SK-N-SH (cell line): Measurements from ENCODE around the gene LRR1. TPM values are rescaled to one million over a fixed set of nuclear protein-coding genes. Genes with fewer than 3 reads are reported as not detected.
"Not testable (repeated sequence)": the region's sequence is repeated elsewhere in the genome, so short reads cannot be mapped to it uniquely, and the experiment has no call there.

ENCODE experiments used
- CTCF ChIA-PET: fragments of 300-600, 350-600 bp; formaldehyde crosslinking; extraction: SDS; loops from one replicate; lab custom pipeline; 2021; lab: Yijun Ruan, JAX
- POLR2A ChIA-PET: fragments of 350-600 bp; sonication (Branson Sonifier 250); formaldehyde crosslinking; extraction: SDS; loops from one replicate; lab custom pipeline; 2020; ENCODE audit warnings: antibody characterized with exemption, inconsistent platforms; lab: Yijun Ruan, JAX
- DNase-seq: peaks from one replicate; pipeline ENCODE4 v3.0.0; 2012
- H2AFZ ChIP-seq: fragments of 200-600 bp; sonication (generic); 2 replicates; pipeline ENCODE4 v1.8.1; 2016; ENCODE audit warnings: antibody characterized with exemption, mild to moderate bottlenecking, low read depth
- H3F3A ChIP-seq: fragments of 200-600 bp; sonication (generic); replicated peaks from 2 replicates; pipeline ENCODE3; 2016; ENCODE audit warnings: antibody characterized with exemption, mild to moderate bottlenecking; ENCODE audit not compliant: insufficient read depth
- H3K27ac ChIP-seq, 2 experiments: fragments of 200-500 bp in 1 of 2; fragments of 200-600 bp in 1 of 2; sonication (Bioruptor generic) in 1 of 2; sonication (generic), shearing (Covaris generic) in 1 of 2; 2 replicates each; pipeline versions ENCODE4 v1.5.1 to v1.6.1; 2014 to 2016; ENCODE audit warnings: low read depth in 2 of 2, inconsistent platforms in 1 of 2, low read length in 1 of 2, mild to moderate bottlenecking in 1 of 2, mixed read lengths in 1 of 2
- H3K27me3 ChIP-seq: fragments of 200-600 bp; sonication (generic), shearing (Covaris generic); 2 replicates; pipeline ENCODE4 v1.6.1; 2016; ENCODE audit warnings: mixed run types; ENCODE audit not compliant: insufficient read depth
- H3K36me3 ChIP-seq, 2 experiments: fragments of 200-500 bp in 1 of 2; fragments of 200-600 bp in 1 of 2; sonication (Bioruptor generic) in 1 of 2; sonication (generic) in 1 of 2; replicated peaks in 1 of 2; 2 replicates each; pipeline versions ENCODE3 to v1.5.1; 2014 to 2016; ENCODE audit warnings: low read length in 1 of 2, mild to moderate bottlenecking in 1 of 2; ENCODE audit not compliant: insufficient read depth in 2 of 2, control insufficient read depth in 1 of 2
- H3K4me1 ChIP-seq, 2 experiments: fragments of 200-500 bp in 1 of 2; fragments of 200-600 bp in 1 of 2; sonication (Bioruptor generic) in 1 of 2; sonication (generic), shearing (Covaris generic) in 1 of 2; 2 replicates each; pipeline versions ENCODE4 v1.5.1 to v1.6.1; 2014 to 2016; ENCODE audit warnings: low read depth in 1 of 2, low read length in 1 of 2, mixed run types in 1 of 2; ENCODE audit not compliant: insufficient read depth in 2 of 2, control insufficient read depth in 1 of 2
- H3K4me2 ChIP-seq: fragments of 200-600 bp; sonication (generic), shearing (Covaris generic); 2 replicates; pipeline ENCODE4 v1.6.1; 2017; ENCODE audit warnings: mixed run types
- H3K4me3 ChIP-seq, 2 experiments: fragments of 200-500 bp in 1 of 2; fragments of 200-600 bp in 1 of 2; sonication (Bioruptor generic) in 1 of 2; sonication (generic), shearing (Covaris generic) in 1 of 2; 2 replicates each; pipeline versions ENCODE4 v1.5.1 to v1.8.1; 2014 to 2016; ENCODE audit warnings: low read depth in 2 of 2, inconsistent platforms in 1 of 2, low read length in 1 of 2, mild to moderate bottlenecking in 1 of 2, mixed read lengths in 1 of 2, moderate library complexity in 1 of 2
- H3K79me2 ChIP-seq: fragments of 200-600 bp; sonication (generic); 2 replicates; pipeline ENCODE4 v1.8.1; 2017; ENCODE audit warnings: mild to moderate bottlenecking; ENCODE audit not compliant: insufficient read depth
- H3K9ac ChIP-seq: fragments of 200-600 bp; sonication (generic); 2 replicates; pipeline ENCODE4 v1.6.1; 2017; ENCODE audit warnings: mixed run types
- H3K9me2 ChIP-seq: fragments of 200-600 bp; sonication (generic); 2 replicates; pipeline ENCODE4 v1.6.1; 2017; ENCODE audit warnings: mixed run types
- H3K9me3 ChIP-seq: fragments of 200-600 bp; sonication (generic); 2 replicates; pipeline ENCODE4 v1.6.1; 2017; ENCODE audit warnings: mixed run types, mild to moderate bottlenecking, moderate library complexity
- H4K20me1 ChIP-seq: fragments of 200-600 bp; sonication (generic); 2 replicates; pipeline ENCODE4 v1.6.1; 2017; ENCODE audit warnings: mild to moderate bottlenecking, mixed run types; ENCODE audit not compliant: insufficient read depth
- CHD2 ChIP-seq: fragments of 150-350 bp; IDR thresholded peaks from 2 replicates; pipeline ENCODE4 v1.6.1; 2018; ENCODE audit warnings: low read length; ENCODE audit not compliant: partially characterized antibody
- EP300 ChIP-seq, 2 experiments: IDR thresholded peaks; 2 replicates each; pipeline versions ENCODE4 v1.4.0 to v1.6.1; 2012; ENCODE audit warnings: borderline replicate concordance in 1 of 2, low read depth in 1 of 2, low read length in 1 of 2
- FOSL2 ChIP-seq: IDR thresholded peaks from 2 replicates; pipeline ENCODE4 v1.4.0; 2012; ENCODE audit warnings: low read depth, mild to moderate bottlenecking, moderate library complexity, borderline replicate concordance
- GABPA ChIP-seq: IDR thresholded peaks from 2 replicates; pipeline ENCODE4 v1.4.0; 2012; ENCODE audit warnings: low read depth, mild to moderate bottlenecking
- GATA2 ChIP-seq: sonication (generic); formaldehyde crosslinking; IDR thresholded peaks from 2 replicates; pipeline ENCODE4 v1.5.0; 2020; ENCODE audit warnings: mild to moderate bottlenecking, missing genetic modification reagents
- JUND ChIP-seq: IDR thresholded peaks from 2 replicates; pipeline ENCODE4 v1.4.0; 2012
- NFIC ChIP-seq: IDR thresholded peaks from 2 replicates; pipeline ENCODE4 v1.4.0; 2012; ENCODE audit warnings: borderline replicate concordance
- NRF1 ChIP-seq: IDR thresholded peaks from 2 replicates; pipeline ENCODE4 v1.6.1; 2012; ENCODE audit warnings: low read depth, mild to moderate bottlenecking, low read length
- POLR2AphosphoS5 ChIP-seq: IDR thresholded peaks from 2 replicates; pipeline ENCODE4 v1.6.1; 2012; ENCODE audit warnings: low read depth, low read length
- RAD21 ChIP-seq: IDR thresholded peaks from 2 replicates; pipeline ENCODE4 v1.6.1; 2012; ENCODE audit warnings: mild to moderate bottlenecking, low read length
- RFX5 ChIP-seq: IDR thresholded peaks from 2 replicates; pipeline ENCODE4 v1.6.1; 2012; ENCODE audit warnings: mild to moderate bottlenecking, improper control_type of control experiment, low read length
- SIN3A ChIP-seq: IDR thresholded peaks from 2 replicates; pipeline ENCODE4 v1.6.1; 2012; ENCODE audit warnings: low read depth, mild to moderate bottlenecking, low read length, moderate library complexity, borderline replicate concordance
- TAF1 ChIP-seq: IDR thresholded peaks from 2 replicates; pipeline ENCODE4 v1.6.1; 2012; ENCODE audit warnings: low read depth, mild to moderate bottlenecking, low read length, moderate library complexity, borderline replicate concordance
- TCF12 ChIP-seq: IDR thresholded peaks from 2 replicates; pipeline ENCODE4 v1.4.0; 2012
- WGBS: methylation state at CpG from one replicate; pipeline ENCODE4 v1.1.6; 2017; ENCODE audit warnings: low lambda C conversion rate; 5-methylcytosine and 5-hydroxymethylcytosine counted together
- polyA plus RNA-seq, 3 experiments: library from polyadenylated mRNA; depleted of rRNA; stranded (reverse); fragments of >200 nt; gene quantifications; 2 replicates each; pipeline ENCODE4 v1.2.3, GENCODE V29; 2012
- TF ChIP-seq, protein P1 (sequence below): IDR thresholded peaks from 2 replicates; pipeline ENCODE4; 2012
- TF ChIP-seq, protein P2 (sequence below): fragments of 150-350 bp; IDR thresholded peaks from 2 replicates; pipeline ENCODE4 v1.6.1; 2017; ENCODE audit warnings: antibody characterized with exemption, low read length, low read depth, borderline replicate concordance
- TF ChIP-seq, protein P3 (sequence below): IDR thresholded peaks from 2 replicates; pipeline ENCODE4 v1.6.1; 2012; ENCODE audit warnings: mild to moderate bottlenecking, low read depth, low read length, moderate library complexity
- TF ChIP-seq, protein P4 (sequence below): IDR thresholded peaks from 2 replicates; pipeline ENCODE4 v1.4.0; 2012; ENCODE audit warnings: low read depth, borderline replicate concordance

The LRR1 gene
- polyA plus RNA-seq, 1 of the 3 experiments (the other 2 are of a cell fraction): 9.3 TPM

DNA sequence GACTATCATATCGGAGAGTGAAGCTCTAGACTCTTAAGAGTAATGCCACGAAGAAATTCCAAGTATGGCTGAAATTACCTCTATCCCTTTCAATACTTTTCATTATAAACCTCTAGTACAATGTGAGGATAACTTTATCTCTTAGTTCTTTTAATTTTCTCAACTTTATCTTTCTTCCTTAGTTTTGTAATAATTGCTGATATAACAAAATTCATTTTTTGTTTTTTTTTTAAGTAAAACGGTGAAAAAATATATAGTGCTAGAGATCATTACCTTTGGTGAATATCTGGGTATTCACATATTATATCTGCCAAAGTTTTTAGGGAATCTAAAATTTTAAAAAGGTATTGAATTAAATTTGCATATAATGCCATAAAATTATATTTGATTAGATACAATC is 55.8 kb downstream of the LRR1 start:
- H3F3A ChIP-seq: peaks cover 4% of the 10 kb centered on the region
- no peaks in the 10 kb centered on the region for H3K4me1 ChIP-seq
- ChIA-PET CTCF (interaction anchor here (0.6 to 1.2 kb wide), 2 partner anchors 12 to 67 kb away, joined by 3 read pairs; no protein-coding TSS in a partner anchor), POLR2A (no interaction called here)
- no peaks in the 10 kb centered on the region for H3K9me2 ChIP-seq
- H3K79me2 ChIP-seq: peaks cover 2% of the 10 kb centered on the region; the same call in 1 of the 2 replicates
- WGBS: 96% methylated on average over 3 of the region's 3 CpGs
- H3K36me3 ChIP-seq: peaks cover 10 to 13% of the 10 kb centered on the region in 2 experiments
- no peak overlapping the region for H3K4me2 ChIP-seq
- no peak for DNase-seq
- TF ChIP-seq EP300 (IDR thresholded peaks at IDR 0.05; ENCODE audit: borderline replicate concordance in 1 of 2, low read depth in 1 of 2, low read length in 1 of 2) (no peak), GATA2 (no peak), CHD2 (no peak), NRF1 (no peak), GABPA (no peak), NFIC (no peak), RAD21 (no peak), RFX5 (no peak), FOSL2 (no peak), TCF12 (no peak), SIN3A (no peak), POLR2AphosphoS5 (no peak), TAF1 (no peak), JUND (no peak)
- TF ChIP-seq, protein P1, sequence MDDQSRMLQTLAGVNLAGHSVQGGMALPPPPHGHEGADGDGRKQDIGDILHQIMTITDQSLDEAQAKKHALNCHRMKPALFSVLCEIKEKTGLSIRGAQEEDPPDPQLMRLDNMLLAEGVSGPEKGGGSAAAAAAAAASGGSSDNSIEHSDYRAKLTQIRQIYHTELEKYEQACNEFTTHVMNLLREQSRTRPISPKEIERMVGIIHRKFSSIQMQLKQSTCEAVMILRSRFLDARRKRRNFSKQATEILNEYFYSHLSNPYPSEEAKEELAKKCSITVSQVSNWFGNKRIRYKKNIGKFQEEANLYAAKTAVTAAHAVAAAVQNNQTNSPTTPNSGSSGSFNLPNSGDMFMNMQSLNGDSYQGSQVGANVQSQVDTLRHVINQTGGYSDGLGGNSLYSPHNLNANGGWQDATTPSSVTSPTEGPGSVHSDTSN: no peak
- TF ChIP-seq, protein P2, sequence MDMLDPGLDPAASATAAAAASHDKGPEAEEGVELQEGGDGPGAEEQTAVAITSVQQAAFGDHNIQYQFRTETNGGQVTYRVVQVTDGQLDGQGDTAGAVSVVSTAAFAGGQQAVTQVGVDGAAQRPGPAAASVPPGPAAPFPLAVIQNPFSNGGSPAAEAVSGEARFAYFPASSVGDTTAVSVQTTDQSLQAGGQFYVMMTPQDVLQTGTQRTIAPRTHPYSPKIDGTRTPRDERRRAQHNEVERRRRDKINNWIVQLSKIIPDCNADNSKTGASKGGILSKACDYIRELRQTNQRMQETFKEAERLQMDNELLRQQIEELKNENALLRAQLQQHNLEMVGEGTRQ: no peak
- TF ChIP-seq, protein P3, sequence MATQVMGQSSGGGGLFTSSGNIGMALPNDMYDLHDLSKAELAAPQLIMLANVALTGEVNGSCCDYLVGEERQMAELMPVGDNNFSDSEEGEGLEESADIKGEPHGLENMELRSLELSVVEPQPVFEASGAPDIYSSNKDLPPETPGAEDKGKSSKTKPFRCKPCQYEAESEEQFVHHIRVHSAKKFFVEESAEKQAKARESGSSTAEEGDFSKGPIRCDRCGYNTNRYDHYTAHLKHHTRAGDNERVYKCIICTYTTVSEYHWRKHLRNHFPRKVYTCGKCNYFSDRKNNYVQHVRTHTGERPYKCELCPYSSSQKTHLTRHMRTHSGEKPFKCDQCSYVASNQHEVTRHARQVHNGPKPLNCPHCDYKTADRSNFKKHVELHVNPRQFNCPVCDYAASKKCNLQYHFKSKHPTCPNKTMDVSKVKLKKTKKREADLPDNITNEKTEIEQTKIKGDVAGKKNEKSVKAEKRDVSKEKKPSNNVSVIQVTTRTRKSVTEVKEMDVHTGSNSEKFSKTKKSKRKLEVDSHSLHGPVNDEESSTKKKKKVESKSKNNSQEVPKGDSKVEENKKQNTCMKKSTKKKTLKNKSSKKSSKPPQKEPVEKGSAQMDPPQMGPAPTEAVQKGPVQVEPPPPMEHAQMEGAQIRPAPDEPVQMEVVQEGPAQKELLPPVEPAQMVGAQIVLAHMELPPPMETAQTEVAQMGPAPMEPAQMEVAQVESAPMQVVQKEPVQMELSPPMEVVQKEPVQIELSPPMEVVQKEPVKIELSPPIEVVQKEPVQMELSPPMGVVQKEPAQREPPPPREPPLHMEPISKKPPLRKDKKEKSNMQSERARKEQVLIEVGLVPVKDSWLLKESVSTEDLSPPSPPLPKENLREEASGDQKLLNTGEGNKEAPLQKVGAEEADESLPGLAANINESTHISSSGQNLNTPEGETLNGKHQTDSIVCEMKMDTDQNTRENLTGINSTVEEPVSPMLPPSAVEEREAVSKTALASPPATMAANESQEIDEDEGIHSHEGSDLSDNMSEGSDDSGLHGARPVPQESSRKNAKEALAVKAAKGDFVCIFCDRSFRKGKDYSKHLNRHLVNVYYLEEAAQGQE: no peak
- TF ChIP-seq, protein P4, sequence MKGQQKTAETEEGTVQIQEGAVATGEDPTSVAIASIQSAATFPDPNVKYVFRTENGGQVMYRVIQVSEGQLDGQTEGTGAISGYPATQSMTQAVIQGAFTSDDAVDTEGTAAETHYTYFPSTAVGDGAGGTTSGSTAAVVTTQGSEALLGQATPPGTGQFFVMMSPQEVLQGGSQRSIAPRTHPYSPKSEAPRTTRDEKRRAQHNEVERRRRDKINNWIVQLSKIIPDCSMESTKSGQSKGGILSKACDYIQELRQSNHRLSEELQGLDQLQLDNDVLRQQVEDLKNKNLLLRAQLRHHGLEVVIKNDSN: no peak
- H3K27ac ChIP-seq: no peak overlapping the region
- no peaks in the 10 kb centered on the region for H3K9me3 ChIP-seq
- H2AFZ ChIP-seq: no peak overlapping the region
- no peaks in the 10 kb centered on the region for H3K27me3 ChIP-seq
- no peak overlapping the region for H3K9ac ChIP-seq
- no peak overlapping the region for H3K4me3 ChIP-seq
- no peaks in the 10 kb centered on the region for H4K20me1 ChIP-seq

DNA sequence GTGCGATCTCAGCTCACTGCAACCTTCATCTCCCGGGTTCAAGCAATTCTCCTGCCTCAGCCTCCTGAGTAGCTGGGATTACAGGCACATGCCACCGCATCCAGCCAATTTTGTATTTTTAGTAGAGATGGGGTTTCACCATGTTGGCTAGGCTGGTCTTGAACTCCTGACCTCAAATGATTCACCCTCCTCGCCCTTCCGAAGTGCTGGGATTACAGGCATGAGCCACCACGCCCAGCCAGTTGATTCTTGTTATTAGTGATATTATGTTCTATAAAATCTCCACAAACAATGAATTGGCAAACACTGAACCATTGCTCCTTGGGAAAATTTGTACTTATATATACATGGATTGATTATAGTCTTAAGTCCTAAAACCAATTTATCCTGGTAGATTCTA is 58.8 kb downstream of the LRR1 start:
- H3F3A ChIP-seq, H2AFZ ChIP-seq, H3K4me3 ChIP-seq, POLR2A ChIA-PET, H3K9me3 ChIP-seq, H3K9ac ChIP-seq, DNase-seq, H3K27me3 ChIP-seq, H3K9me2 ChIP-seq, H3K79me2 ChIP-seq, H3K27ac ChIP-seq, H3K4me1 ChIP-seq, H3K4me2 ChIP-seq, H4K20me1 ChIP-seq: not testable (repeated sequence)
- CTCF ChIA-PET: interaction anchor here (1.1 kb wide), 1 partner anchor 24 kb away, joined by 3 read pairs; no protein-coding TSS in a partner anchor
- WGBS: 92% methylated on average over 6 of the region's 6 CpGs
- peaks cover 3 to 13% of the 10 kb centered on the region in 2 experiments for H3K36me3 ChIP-seq
